Activated T-cell treated with anti-CD3 and anti-CD28 coated beads, Interleukin-2, amount 50 U/mL, for 72 hours (primary cell): ENCODE measurements around the gene PABPN1L. TPM values are rescaled to one million over a fixed set of nuclear protein-coding genes. Genes with fewer than 3 reads are reported as not detected.
"Not testable (repeated sequence)": the region's sequence is repeated elsewhere in the genome, so short reads cannot be mapped to it uniquely, and the experiment has no call there.

Source experiments
- ATAC-seq, 2 donors: fragments of 150-1000 bp; cut with Tn5 transposase; replicated peaks in 1 of 2; 2 replicates each; pipeline ENCODE4 v1.10.0; 2021; ENCODE audit warnings: moderate library complexity in 2 of 2, mild to moderate bottlenecking in 1 of 2
- DNase-seq, 2 donors: peaks; one replicate each; pipeline ENCODE4 v3.0.0; 2021 to 2022; ENCODE audit warnings: mixed read lengths in 1 of 2
- H3K27ac Mint-ChIP-seq: one replicate; pipeline ENCODE4 v1.8.0; 2022; ENCODE audit warnings: mild to moderate bottlenecking, moderate library complexity, mixed read lengths
- H3K27me3 Mint-ChIP-seq: one replicate; pipeline ENCODE4 v1.8.0; 2022; ENCODE audit warnings: low read depth, mixed read lengths
- H3K36me3 Mint-ChIP-seq, 2 donors: one replicate each; pipeline ENCODE4 v1.8.0; 2022; ENCODE audit warnings: mixed read lengths in 2 of 2, mild to moderate bottlenecking in 1 of 2; ENCODE audit not compliant: insufficient read depth in 2 of 2
- H3K4me1 Mint-ChIP-seq: one replicate; pipeline ENCODE4 v1.8.0; 2022; ENCODE audit warnings: low read depth, mixed read lengths
- H3K4me3 Mint-ChIP-seq, 2 donors: one replicate each; pipeline ENCODE4 v1.8.0; 2022; ENCODE audit warnings: mild to moderate bottlenecking in 2 of 2, mixed read lengths in 2 of 2, moderate library complexity in 2 of 2
- H3K9me3 Mint-ChIP-seq, 2 donors: one replicate each; pipeline ENCODE4 v1.8.0; 2022; ENCODE audit warnings: mixed read lengths in 2 of 2
- total RNA-seq, 2 donors: library from RNA; stranded (reverse); gene quantifications; one replicate each; pipeline ENCODE4 v1.2.3, GENCODE V29; 2022

The PABPN1L gene
- total RNA-seq, 2 donors from 2014 or later, result not detected

DNA sequence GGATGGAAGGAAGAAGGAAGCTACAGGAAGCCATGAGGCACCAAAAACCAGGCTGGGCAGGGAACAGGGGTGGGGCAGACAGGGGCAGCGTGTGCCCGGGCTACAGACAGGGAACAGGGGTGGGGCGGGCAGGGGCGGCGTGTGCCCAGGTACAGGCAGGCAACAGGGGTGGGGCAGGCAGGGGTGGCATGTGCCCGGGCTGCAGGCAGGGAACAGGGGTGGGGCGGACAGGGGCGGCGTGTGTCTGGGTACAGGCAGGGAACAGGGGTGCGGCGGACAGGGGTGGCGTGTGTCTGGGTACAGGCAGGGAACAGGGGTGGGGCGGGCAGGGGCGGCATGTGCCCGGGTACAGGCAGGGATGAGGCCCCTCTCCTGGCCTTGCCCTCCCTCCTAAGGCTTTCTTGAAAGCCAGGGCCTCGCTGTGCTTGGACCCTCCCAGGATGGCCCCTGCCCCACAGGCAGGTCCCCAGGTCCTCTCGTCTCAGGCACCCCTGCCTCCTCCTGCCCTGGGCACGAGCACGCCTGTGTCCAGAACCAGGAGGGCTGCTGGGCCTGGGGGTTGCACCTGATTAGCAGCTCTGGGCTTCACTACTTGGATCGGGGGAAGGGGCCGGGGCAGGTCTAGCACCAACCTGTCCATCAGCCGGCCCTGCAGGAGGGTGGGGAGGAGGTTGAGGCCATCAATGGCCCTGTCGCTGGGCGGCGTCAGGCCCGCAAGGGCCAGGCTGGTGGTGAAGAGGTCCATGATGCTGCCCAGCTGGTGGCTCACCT is 40.2 kb downstream of the PABPN1L start:
- Mint-ChIP-seq H3K4me3 (no peak overlapping the region), H3K36me3 (no peaks in the 10 kb centered on the region), H3K9me3 (no peaks in the 10 kb centered on the region), H3K27me3 (no peaks in the 10 kb centered on the region), H3K27ac (no peak overlapping the region), H3K4me1 (no peaks in the 10 kb centered on the region)
- DNase-seq, result no peak
- no peak for ATAC-seq

DNA sequence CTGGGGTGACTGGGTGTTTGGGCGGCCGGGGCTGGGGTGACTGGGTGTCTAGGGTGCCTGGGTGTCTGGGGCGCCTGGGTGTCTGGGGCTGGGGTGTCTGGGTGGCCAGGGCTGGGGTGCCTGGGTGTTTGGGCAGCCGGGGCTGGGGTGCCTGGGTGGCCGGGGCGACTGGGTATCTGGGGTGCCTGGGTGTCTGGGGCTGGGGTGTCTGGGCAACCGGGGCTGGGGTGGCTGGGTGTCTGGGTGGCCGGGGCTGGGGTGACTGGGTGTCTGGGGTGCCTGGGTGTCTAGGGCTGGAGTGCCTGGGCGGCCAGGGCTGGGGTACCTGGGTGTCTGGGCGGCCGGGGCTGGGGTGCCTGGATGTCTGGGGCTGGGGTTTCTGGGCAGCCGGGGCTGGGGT is 41.3 kb downstream of the PABPN1L start:
- Mint-ChIP-seq H3K4me1 (no peaks in the 10 kb centered on the region), H3K4me3 (no peak overlapping the region), H3K27ac (no peak overlapping the region), H3K9me3 (no peaks in the 10 kb centered on the region), H3K27me3 (no peaks in the 10 kb centered on the region), H3K36me3 (no peaks in the 10 kb centered on the region)
- ATAC-seq (no peak), DNase-seq (no peak)

DNA sequence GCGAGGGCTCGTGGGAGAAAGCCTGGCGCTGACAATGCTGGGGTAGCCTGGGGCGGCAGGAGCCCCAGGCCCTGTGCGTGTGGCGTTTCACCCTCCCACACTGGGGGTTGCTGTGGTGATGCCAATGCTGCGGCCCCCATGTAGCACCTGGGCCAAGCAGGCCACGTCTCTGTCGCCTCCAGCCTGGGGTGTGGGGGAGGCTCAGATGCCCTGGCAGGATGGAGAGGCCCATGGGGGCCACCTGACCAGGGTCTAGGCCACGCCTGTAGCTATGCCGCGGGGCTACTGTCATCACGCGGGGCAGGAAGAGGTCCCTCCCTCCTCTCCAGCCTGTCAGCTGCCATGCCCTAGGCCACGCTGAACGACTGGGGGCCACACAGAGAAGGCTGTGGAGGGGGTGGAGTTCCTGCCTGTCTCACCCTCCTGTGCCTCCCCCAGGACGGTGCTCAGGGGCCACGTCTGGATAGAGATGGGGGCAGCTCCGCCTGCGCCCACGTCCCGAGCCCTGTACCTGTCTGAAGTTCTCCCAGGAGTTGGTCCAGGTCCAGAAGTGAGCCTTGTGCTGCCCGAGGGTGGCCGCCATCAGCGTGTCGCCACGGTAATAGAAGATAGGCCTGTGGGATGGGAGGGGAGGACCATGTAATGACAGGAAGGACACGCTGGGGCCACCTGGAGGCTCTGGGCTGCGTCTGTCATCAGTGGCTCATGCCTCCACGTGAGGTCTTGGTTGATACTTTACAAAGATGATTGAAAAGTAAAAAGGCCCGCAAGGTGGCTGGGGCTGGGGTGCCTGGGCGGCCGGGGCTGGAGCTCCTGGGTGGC is 42.0 kb downstream of the PABPN1L start:
- DNase-seq, result no peak
- no peak overlapping the region for H3K4me3 Mint-ChIP-seq
- H3K9me3 Mint-ChIP-seq, result no peaks in the 10 kb centered on the region
- no peaks in the 10 kb centered on the region for H3K36me3 Mint-ChIP-seq
- H3K27me3 Mint-ChIP-seq, result no peaks in the 10 kb centered on the region
- ATAC-seq, result no peak
- H3K4me1 Mint-ChIP-seq, result no peaks in the 10 kb centered on the region
- H3K27ac Mint-ChIP-seq, result no peak overlapping the region

DNA sequence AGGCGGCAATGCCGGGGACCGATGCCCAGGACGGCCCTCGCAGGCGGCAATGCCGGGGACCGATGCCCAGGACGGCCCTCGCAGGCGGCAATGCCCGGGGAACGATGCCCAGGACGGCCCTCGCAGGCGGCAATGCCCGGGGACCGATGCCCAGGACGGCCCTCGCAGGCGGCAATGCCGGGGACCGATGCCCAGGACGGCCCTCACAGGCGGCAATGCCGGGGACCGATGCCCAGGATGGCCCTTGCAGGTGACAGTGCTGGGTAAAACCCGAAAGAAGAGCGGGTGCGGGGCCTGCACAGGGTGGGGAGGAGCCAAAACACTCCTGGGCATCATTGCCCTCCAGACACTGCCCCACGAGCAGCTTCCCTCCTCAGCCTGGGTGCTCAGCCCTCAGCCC is 42.8 kb downstream of the PABPN1L start:
- not testable (repeated sequence) for H3K4me1 Mint-ChIP-seq, H3K4me3 Mint-ChIP-seq, H3K36me3 Mint-ChIP-seq, ATAC-seq, H3K9me3 Mint-ChIP-seq, H3K27ac Mint-ChIP-seq, H3K27me3 Mint-ChIP-seq, DNase-seq

DNA sequence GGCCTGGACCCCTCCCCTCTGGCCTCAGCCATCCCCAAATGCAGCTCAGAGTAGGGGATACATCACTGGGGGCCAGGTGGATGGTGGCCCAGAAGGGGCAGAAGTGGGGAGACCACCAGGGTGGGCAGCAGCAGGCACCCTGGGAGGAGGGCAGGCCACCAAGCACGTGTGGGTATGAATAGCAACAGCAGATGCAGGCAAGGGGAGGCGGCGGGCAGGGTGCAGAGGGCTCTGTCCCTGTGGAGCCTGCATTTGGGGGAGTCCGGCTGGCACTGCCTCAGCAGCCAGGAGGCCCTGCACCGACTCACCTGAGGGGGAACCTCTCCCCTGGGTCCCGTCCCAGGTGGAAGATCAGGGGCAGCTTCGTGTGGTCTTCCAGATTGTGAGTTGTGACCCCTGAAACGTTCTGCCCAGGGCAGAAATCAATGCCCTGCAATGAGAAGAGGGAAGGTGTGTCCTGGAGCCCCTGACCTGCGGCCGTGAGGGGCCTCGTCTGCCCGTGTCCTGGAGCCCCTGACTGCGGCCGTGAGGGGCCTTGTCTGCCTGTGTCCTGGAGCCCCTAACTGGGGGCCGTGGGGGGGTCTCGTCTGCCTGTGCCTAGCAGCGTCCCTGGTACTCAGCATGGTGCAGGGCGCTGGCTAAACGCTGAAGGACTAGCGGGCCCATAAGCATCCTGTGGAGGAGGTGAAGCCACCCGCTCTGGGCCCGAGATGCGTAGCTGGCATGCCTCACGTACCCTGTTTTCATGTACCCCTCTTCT is 44.0 kb downstream of the PABPN1L start:
- no peaks in the 10 kb centered on the region for H3K4me1 Mint-ChIP-seq
- H3K36me3 Mint-ChIP-seq, result no peaks in the 10 kb centered on the region
- no peak for DNase-seq
- no peak overlapping the region for H3K4me3 Mint-ChIP-seq
- H3K27me3 Mint-ChIP-seq, result no peaks in the 10 kb centered on the region
- H3K9me3 Mint-ChIP-seq, result no peaks in the 10 kb centered on the region
- ATAC-seq, result no peak
- no peak overlapping the region for H3K27ac Mint-ChIP-seq

DNA sequence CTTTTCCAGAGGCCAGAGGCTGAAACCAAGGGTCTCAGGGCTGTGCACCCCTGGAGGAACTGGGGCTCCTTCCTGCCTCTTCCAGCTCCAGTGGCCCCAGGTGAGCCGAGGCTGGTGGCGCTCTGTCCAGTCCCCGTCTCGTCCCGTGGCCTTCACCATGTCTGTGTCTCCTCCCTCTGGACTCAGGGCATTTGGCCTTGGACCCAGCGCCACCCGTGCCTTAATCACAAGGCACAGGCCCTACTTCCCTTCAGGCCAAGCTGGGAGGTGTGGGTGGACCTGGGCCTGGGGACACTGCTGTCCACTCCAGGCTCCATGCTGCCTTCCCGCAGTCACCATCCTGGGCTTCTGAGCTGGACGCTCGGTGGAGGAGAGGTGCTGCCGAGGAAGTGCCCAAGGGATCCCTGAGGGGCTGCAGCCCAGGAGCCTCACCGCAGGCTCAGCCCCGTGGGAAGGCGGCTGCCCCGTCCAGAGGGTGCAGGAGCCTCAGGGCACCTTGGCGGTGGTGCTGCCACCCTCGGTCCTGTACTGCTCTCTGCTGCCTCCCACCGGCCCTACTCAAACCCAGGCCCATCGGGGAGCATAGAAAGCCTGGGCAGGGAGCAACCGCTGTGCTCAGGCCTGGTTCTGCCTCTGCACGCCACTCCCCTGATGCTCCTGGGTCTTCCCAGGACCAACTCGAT is 45.2 kb downstream of the PABPN1L start:
- H3K9me3 Mint-ChIP-seq, result no peaks in the 10 kb centered on the region
- no peaks in the 10 kb centered on the region for H3K27me3 Mint-ChIP-seq
- no peaks in the 10 kb centered on the region for H3K4me1 Mint-ChIP-seq
- H3K27ac Mint-ChIP-seq, result no peak overlapping the region
- DNase-seq (no peak), ATAC-seq (no peak)
- no peak overlapping the region for H3K4me3 Mint-ChIP-seq
- no peaks in the 10 kb centered on the region for H3K36me3 Mint-ChIP-seq

DNA sequence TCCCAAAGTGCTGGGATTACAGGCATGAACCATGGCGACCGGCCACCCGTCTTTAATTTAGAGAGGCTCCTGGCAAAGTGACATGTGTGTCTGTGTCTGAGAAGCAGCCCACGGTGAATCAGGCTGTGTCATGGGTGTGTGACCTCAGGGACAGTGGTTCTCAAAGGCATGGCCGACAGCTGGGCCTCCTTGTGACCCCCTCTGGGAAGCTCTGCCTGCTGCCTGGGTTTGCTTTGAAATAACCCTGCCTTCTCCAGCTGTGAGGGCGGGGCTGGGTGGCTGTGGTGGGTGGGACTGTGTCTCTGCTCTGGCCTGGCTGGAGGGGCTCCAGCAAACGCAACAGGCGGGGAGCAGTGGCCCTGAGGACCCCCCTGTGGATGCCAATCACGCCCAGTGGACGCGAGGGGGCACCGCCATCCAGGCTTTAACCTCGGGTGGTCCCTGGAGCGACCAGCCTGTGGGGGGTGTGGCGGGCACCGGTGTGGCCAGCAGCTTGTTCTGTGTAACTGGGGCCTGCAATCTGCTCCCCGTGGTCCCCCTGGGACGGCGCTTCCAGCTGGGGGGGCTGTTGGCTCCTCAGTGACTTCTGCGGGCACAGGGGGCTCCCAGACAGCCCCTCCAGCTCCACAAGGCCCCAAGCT is 46.0 kb downstream of the PABPN1L start:
- Mint-ChIP-seq H3K27ac (no peak overlapping the region), H3K27me3 (no peaks in the 10 kb centered on the region), H3K9me3 (no peaks in the 10 kb centered on the region), H3K4me3 (no peak overlapping the region), H3K4me1 (no peaks in the 10 kb centered on the region), H3K36me3 (no peaks in the 10 kb centered on the region)
- no peak for DNase-seq
- no peak for ATAC-seq

DNA sequence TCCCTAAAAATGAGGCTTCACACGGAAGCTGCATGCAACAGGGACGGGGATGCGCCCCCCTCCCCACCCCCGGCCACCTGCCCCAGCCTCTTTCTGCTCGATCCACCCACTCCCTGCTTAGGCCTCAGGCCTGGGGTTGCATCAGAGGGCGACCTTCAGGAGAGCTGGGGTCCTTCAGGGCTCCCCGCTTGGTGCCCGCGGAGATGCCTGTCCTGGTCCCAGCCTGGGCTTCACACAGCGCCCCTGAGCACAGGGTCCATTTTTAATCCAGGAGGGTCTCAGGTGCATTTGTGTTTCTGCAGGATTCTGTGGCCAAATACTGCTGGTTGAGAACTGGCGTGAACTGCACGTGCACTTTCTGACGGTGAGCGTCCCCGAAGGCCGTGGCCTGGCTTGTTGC is 47.3 kb downstream of the PABPN1L start:
- no peaks in the 10 kb centered on the region for H3K27me3 Mint-ChIP-seq
- H3K4me3 Mint-ChIP-seq, result no peak overlapping the region
- H3K4me1 Mint-ChIP-seq, result no peaks in the 10 kb centered on the region
- ATAC-seq (no peak), DNase-seq (no peak)
- H3K36me3 Mint-ChIP-seq, result no peaks in the 10 kb centered on the region
- H3K27ac Mint-ChIP-seq, result peak overlapping the region; percentile 68
- no peaks in the 10 kb centered on the region for H3K9me3 Mint-ChIP-seq

DNA sequence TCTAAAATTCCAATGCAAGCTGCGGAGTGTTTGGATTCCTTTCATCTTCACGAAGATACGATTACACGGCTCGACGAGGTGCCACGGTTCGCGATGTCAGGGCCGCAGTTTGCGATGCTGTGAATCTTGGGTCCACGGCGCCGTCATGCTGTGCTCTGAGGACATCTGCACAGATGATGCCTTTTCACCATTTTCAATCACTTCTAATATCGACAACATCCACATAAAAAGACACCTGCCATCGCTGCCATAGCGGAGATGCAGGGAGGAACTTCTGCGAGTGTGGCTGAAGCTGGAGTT is 47.9 kb downstream of the PABPN1L start:
- Mint-ChIP-seq H3K36me3 (no peaks in the 10 kb centered on the region), H3K27ac (no peak overlapping the region), H3K27me3 (no peaks in the 10 kb centered on the region), H3K9me3 (no peaks in the 10 kb centered on the region), H3K4me1 (no peaks in the 10 kb centered on the region), H3K4me3 (no peak overlapping the region)
- DNase-seq, result no peak
- ATAC-seq, result no peak

DNA sequence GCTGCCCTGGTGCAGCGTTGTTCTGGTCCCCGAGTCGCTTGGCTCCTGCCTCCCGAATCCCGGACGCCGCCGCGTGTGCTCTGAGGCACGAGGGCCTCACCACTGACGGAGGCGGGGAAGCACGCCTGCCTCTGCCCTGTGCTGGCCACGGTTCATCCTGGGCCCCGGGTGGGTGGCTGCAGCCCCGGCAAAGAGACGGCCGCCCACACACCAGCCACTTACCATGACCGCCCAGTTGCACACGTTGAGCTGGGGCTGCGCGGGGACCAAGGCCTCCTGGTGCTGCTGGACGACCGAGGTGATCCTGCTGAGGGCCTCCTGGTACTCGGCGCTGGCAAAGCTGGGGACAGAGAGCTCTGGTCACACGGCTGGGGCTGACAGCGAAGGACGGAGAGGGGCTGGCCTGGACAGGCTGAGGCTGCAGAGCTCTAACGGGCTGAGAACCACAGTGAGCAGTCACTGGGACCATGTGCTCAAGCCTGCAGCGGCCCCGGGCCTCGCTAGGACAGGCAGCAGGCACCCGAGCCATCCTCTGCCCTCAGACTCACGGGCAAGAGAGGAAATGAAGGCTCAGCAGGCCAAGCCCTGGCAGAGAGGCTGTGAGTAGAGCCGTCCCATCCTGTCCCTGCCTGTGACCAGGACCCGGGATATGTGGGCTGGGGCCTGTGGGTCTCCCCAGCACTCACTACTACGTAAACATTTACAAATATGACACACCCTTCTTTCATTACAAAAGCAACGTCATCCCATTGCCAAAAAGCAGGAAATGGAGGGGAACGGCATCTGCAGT is 48.5 kb downstream of the PABPN1L start:
- ATAC-seq, result no peak
- H3K4me3 Mint-ChIP-seq, result no peak overlapping the region
- H3K4me1 Mint-ChIP-seq, result peaks cover under 1% of the 10 kb centered on the region
- no peak overlapping the region for H3K27ac Mint-ChIP-seq
- no peaks in the 10 kb centered on the region for H3K9me3 Mint-ChIP-seq
- no peaks in the 10 kb centered on the region for H3K36me3 Mint-ChIP-seq
- DNase-seq, result no peak
- H3K27me3 Mint-ChIP-seq, result no peaks in the 10 kb centered on the region

DNA sequence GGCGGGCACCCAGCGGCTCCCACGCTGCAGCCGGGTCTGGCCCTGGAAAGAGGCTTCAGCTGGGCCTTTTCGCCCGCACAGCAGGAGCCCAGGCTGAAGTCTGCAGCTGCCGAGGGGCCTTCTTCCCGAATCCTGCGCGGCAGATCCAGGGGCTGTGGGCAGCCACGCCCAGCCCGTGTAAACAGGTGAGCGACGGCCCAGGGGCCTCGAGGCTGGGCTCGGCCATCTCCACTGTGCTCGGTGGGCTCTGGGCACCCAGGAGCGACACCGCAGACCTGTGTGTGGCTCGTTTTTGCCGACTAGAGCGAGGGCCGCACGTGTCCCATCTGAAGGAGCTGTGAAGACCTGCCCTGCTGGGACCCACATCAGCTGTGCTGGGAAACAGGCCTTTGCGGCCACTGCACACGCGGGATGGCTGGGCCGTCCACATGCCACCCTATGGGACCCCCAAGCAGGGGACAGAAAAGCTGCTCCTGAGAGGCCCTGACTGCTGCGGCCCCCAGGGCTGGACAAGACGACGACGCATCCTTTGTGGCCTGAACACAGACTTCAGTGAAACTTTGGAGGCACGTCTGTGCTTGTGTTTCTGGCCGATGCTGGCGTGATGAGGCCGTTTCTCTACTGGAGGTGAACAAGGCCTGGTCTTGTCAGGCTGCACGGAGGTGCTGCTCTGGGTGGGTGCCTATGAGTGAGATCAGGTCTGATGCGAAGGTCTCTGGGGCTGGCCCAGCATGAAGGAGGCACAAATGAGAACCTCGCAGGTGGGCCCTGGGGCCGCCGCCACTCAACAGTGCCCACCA is 49.5 kb downstream of the PABPN1L start:
- Mint-ChIP-seq H3K36me3 (no peaks in the 10 kb centered on the region), H3K9me3 (no peaks in the 10 kb centered on the region), H3K27ac (no peak overlapping the region), H3K27me3 (no peaks in the 10 kb centered on the region), H3K4me3 (no peak overlapping the region), H3K4me1 (peaks cover 6% of the 10 kb centered on the region)
- ATAC-seq (no peak), DNase-seq (no peak)
